Esophagus squamous epithelium (tissue), 4 donors: ENCODE results near the gene GLMN.

Experiments
- CTCF ChIP-seq, 6 experiments: fragments of 450-650 bp in 4 of 6; fragments of 200-600 bp in 2 of 6; sonication (generic) in 2 of 6; IDR thresholded peaks; one replicate each; pipeline ENCODE4 v1.5.1; 2016 to 2019; ENCODE audit warnings: antibody characterized with exemption in 6 of 6, mild to moderate bottlenecking in 4 of 6, moderate library complexity in 4 of 6
- POLR2A ChIP-seq, 4 donors: fragments of 450-650 bp; IDR thresholded peaks; one replicate each; pipeline ENCODE4 v1.6.1; 2017; ENCODE audit warnings: antibody characterized with exemption in 4 of 4, mild to moderate bottlenecking in 4 of 4, moderate library complexity in 3 of 4

- no peak for TF ChIP-seq POLR2A (IDR thresholded peaks at IDR 0.05)
- TF ChIP-seq CTCF (IDR thresholded peaks at IDR 0.05): no peak
Measured at GRCh38 chr1:92273039-92273438, 25.7 kb downstream of the GLMN start.
